Tibial nerve (tissue), 4 donors: ENCODE results near the gene TRIP13. TPM values are rescaled to one million over a fixed set of nuclear protein-coding genes. Genes with fewer than 3 reads are reported as not detected.

Experiments used
- DNase-seq, 2 donors: peaks; one replicate each; pipeline ENCODE4 v3.0.0-alpha.2; 2019; ENCODE audit warnings: low spot score in 2 of 2
- H3K27ac ChIP-seq, 4 donors: fragments of 200-600 bp; sonication (generic) in 3 of 4; one replicate each; pipeline ENCODE4 v1.5.1; 2017 to 2019; ENCODE audit warnings: mild to moderate bottlenecking in 1 of 4
- H3K27me3 ChIP-seq, 2 donors: fragments of 200-600 bp; sonication (generic) in 1 of 2; one replicate each; pipeline versions ENCODE4 v1.5.1 to v1.6.0; 2017 to 2019
- H3K36me3 ChIP-seq, 3 donors: fragments of 200-600 bp; sonication (generic); one replicate each; pipeline ENCODE4 v1.5.1; 2018 to 2019
- H3K4me1 ChIP-seq, 4 donors: fragments of 200-600 bp; sonication (generic) in 3 of 4; one replicate each; pipeline ENCODE4 v1.5.1; 2017 to 2019
- H3K4me3 ChIP-seq, 4 donors: fragments of 200-600 bp; sonication (generic) in 3 of 4; one replicate each; pipeline ENCODE4 v1.5.1; 2017 to 2019; ENCODE audit warnings: mild to moderate bottlenecking in 1 of 4, moderate library complexity in 1 of 4
- H3K9me3 ChIP-seq, 4 donors: fragments of 200-600 bp; sonication (generic) in 3 of 4; one replicate each; pipeline ENCODE4 v1.5.1; 2017 to 2019
- EP300 ChIP-seq, 2 donors: sonication (generic); formaldehyde crosslinking; IDR thresholded peaks; one replicate each; pipeline ENCODE4 v1.6.1; 2017; ENCODE audit warnings: antibody characterized with exemption in 2 of 2, mild to moderate bottlenecking in 1 of 2
- POLR2A ChIP-seq, 2 donors: fragments of 450-650 bp; IDR thresholded peaks; one replicate each; pipeline ENCODE4 v1.6.1; 2017; ENCODE audit warnings: antibody characterized with exemption in 2 of 2, mild to moderate bottlenecking in 2 of 2, moderate library complexity in 2 of 2
- WGBS, 2 donors: methylation state at CpG; one replicate each; pipeline ENCODE4 v1.1.5; 2018; 5-methylcytosine and 5-hydroxymethylcytosine counted together
- total RNA-seq, 4 donors: library from RNA; depleted of rRNA; stranded (reverse); fragments of >200 nt; gene quantifications; one replicate each; pipeline ENCODE4 v1.1.0, GENCODE V29; 2016
- TF ChIP-seq, protein P1 (sequence below), 5 experiments: fragments of 200-600 bp in 3 of 5; fragments of 450-650 bp in 2 of 5; sonication (generic) in 3 of 5; IDR thresholded peaks; one replicate each; pipeline ENCODE4 v1.5.1; 2016 to 2019; ENCODE audit warnings: antibody characterized with exemption in 5 of 5, mild to moderate bottlenecking in 3 of 5, moderate library complexity in 2 of 5

The TRIP13 gene
- total RNA-seq, 4 donors from 2014 or later = 0.30 to 1.3 (median 0.52) TPM

DNA sequence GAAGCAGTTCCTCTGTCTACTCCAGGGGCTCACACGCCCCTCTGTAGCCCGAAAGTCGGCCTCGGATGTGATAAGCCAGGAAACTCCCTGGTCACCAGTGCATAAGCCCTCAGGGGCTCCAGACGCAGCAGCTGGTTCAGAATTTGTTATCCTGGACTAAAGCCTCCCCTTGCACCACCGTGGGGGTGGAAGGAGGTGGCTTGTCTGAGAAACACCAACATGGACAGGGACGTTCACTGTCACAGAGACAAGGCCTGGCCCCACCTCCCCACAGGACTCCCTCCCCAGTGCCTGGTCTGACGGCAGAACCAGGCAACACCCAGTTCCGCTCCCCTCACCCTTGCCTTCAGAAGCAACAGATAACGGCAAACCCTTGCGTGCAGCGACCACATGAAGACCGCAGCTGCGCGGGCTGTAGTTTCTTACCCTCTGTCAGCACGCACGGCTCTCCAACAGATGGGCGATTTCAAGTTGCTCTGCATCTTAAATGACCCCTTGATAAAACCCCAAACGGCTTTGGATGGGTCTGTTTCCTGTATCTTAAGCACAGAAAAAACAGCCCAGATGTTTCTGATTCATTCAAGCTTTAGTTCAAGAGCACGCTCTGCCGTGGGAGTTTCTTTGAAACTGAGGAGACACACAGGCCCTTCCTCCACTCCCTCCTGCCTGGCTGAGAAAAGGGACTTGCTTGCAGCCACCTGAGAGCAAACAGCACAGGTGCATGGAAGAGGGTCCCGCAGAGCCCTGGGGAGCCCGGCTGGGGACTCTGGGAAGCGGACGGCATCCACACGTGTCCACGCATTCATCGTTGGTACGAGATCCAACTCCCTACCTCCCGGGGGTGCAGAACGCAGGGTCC, 71.2 kb downstream of the TRIP13 start:
- peaks cover 0 to 14% of the 10 kb centered on the region in 2 donors for H3K27me3 ChIP-seq
- no peak for DNase-seq
- TF ChIP-seq EP300 (IDR thresholded peaks at IDR 0.05) (no peak), POLR2A (IDR thresholded peaks at IDR 0.05) (no peak)
- TF ChIP-seq, protein P1, sequence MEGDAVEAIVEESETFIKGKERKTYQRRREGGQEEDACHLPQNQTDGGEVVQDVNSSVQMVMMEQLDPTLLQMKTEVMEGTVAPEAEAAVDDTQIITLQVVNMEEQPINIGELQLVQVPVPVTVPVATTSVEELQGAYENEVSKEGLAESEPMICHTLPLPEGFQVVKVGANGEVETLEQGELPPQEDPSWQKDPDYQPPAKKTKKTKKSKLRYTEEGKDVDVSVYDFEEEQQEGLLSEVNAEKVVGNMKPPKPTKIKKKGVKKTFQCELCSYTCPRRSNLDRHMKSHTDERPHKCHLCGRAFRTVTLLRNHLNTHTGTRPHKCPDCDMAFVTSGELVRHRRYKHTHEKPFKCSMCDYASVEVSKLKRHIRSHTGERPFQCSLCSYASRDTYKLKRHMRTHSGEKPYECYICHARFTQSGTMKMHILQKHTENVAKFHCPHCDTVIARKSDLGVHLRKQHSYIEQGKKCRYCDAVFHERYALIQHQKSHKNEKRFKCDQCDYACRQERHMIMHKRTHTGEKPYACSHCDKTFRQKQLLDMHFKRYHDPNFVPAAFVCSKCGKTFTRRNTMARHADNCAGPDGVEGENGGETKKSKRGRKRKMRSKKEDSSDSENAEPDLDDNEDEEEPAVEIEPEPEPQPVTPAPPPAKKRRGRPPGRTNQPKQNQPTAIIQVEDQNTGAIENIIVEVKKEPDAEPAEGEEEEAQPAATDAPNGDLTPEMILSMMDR (IDR thresholded peaks at IDR 0.05) = no peak
- peaks cover 0 to 9% (median 0%) of the 10 kb centered on the region in 4 donors for H3K4me1 ChIP-seq
- 66 to 68% methylated on average over 24 to 29 of the region's 31 CpGs for WGBS, 2 donors
- H3K4me3 ChIP-seq = no peak overlapping the region
- H3K36me3 ChIP-seq = no peaks in the 10 kb centered on the region
- no peak overlapping the region for H3K27ac ChIP-seq
- H3K9me3 ChIP-seq = no peaks in the 10 kb centered on the region

DNA sequence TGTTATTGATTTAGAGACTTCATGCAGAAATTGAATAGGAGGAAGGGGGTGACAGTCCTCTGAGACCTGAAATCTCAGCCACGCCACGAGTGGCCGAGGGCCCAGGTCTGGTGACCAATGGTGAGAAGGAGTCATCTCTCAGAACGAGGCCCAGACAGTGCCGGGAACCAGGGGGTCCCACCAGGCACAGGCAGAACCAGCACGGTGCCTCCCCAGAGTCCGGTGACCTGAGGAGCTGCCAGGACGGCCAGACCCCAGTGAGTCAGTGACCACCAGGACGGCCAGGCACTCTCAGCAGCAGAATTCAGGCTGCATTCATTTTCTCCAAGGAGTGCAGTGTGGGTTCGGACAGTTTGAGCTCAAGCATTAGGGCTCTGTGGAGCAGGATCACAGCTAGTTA, 72.1 kb downstream of the TRIP13 start:
- Histone ChIP-seq H3K36me3 (no peaks in the 10 kb centered on the region), H3K4me1 (peaks cover 0 to 7% (median 0%) of the 10 kb centered on the region in 4 donors), H3K4me3 (no peak overlapping the region), H3K27ac (no peak overlapping the region), H3K27me3 (peaks cover 0 to 14% of the 10 kb centered on the region in 2 donors), H3K9me3 (no peaks in the 10 kb centered on the region)
- DNase-seq = no peak
- TF ChIP-seq EP300 (IDR thresholded peaks at IDR 0.05) = no peak
- 78 to 94% methylated on average over 10 of the region's 10 CpGs for WGBS, 2 donors

DNA sequence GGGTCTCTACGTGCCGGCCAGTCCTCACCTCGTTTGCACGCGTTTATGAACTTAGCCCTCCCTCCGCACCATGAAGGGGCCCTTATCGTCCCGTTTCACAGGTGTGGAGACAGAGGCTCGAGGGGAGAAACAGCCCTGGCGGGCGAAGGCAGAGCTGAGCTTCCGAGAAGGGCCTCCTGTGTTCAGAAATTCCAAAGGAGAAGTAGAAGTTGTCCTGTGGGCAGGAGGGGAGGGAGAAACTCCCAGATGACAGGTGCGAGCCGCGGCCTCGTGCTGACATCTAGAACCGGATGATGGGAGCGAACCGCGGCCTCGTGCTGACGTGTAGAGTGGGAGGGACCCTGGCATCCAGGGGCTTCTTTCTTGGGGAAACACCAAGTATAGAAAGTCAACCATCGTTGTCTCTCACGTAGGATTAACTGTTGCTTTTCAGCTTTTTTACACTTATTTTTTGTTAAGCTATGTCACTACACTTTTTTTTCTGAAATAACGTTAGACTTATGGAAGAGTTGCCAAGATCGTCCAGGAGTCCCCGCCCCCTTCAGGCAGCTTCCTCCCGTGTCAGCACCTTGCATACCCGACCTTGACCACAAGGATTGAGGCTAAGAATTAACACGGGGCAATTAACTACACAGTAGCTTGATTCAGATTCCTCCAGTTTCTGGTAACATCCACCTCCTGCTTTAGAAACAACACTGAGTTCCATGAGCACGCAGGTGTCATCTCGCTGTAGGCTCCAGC, 73.1 kb downstream of the TRIP13 start:
- Histone ChIP-seq H3K27me3 (peaks cover 0 to 14% of the 10 kb centered on the region in 2 donors), H3K36me3 (no peaks in the 10 kb centered on the region), H3K4me1 (peaks cover 0 to 7% (median 0%) of the 10 kb centered on the region in 4 donors), H3K27ac (no peak overlapping the region), H3K9me3 (no peaks in the 10 kb centered on the region), H3K4me3 (no peak overlapping the region)
- 82 to 85% methylated on average over 32 of the region's 32 CpGs for WGBS, 2 donors
- DNase-seq = no peak
- TF ChIP-seq, protein P1 (IDR thresholded peaks at IDR 0.05) = no peak
- no peak for TF ChIP-seq POLR2A (IDR thresholded peaks at IDR 0.05)
- TF ChIP-seq EP300 (IDR thresholded peaks at IDR 0.05) = no peak

DNA sequence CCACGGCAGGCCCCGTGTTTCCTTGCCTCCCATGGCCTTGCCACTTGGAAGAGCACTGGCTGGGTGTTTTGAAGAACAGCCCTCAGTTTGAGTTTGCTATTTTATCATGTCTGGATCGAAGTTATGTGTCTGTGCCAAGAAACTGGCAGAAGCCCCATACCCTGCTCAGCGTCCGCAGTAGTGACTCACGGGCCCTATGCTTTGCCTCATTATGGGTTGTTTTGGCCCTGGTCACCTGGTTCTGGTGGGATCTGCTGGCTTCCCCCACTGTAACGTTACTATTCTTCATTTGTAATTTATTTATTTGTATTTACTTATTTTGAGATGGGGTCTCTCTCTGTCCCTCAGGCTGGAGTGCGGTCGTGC, 73.6 kb downstream of the TRIP13 start:
- Histone ChIP-seq H3K4me1 (peaks cover 0 to 7% (median 0%) of the 10 kb centered on the region in 4 donors), H3K36me3 (no peaks in the 10 kb centered on the region), H3K4me3 (no peak overlapping the region), H3K27ac (no peak overlapping the region), H3K9me3 (peaks cover 0 to 1% (median 0%) of the 10 kb centered on the region in 4 donors), H3K27me3 (peaks cover 0 to 11% of the 10 kb centered on the region in 2 donors)
- WGBS, 2 donors = 80 to 87% methylated on average over 9 of the region's 9 CpGs
- no peak for DNase-seq
- TF ChIP-seq, protein P1 (IDR thresholded peaks at IDR 0.05) = no peak
- TF ChIP-seq POLR2A (IDR thresholded peaks at IDR 0.05) (no peak), EP300 (IDR thresholded peaks at IDR 0.05) (no peak)

DNA sequence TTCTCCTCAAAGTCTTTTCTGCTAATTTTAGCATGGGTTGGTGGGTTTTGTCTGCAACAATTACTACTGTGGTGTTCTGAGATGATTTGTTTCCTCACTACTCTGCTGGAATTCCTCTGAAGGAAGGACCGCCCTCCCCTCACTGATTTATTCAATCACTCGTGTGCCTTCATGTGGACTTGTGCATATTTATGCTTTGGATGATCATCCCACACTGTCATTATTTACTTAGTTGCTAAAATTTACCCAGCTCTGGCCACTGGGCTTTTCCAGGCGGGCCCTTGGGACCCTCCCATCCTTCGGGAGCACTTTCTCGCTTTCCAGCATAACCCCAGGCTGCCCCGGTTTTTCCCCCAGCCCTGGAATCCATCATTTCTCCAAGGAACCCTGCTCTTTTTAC, 74.3 kb downstream of the TRIP13 start:
- DNase-seq = no peak
- WGBS, 2 donors = 79 to 81% methylated on average over 6 of the region's 6 CpGs
- peaks cover 0 to 5% (median 0%) of the 10 kb centered on the region in 4 donors for H3K9me3 ChIP-seq
- no peaks in the 10 kb centered on the region for H3K36me3 ChIP-seq
- H3K4me3 ChIP-seq = no peak overlapping the region
- TF ChIP-seq, protein P1 (IDR thresholded peaks at IDR 0.05) = no peak
- no peak for TF ChIP-seq POLR2A (IDR thresholded peaks at IDR 0.05)
- no peak for TF ChIP-seq EP300 (IDR thresholded peaks at IDR 0.05)
- peaks cover 0 to 7% (median 0%) of the 10 kb centered on the region in 4 donors for H3K4me1 ChIP-seq
- no peak overlapping the region for H3K27ac ChIP-seq
- H3K27me3 ChIP-seq = peaks cover 0 to 9% of the 10 kb centered on the region in 2 donors

Other genes with a start within 250 kb of the TRIP13 start
- 1 to 10 TPM; 1.7 to 5.5 (median 4.0) TPM for gene TPPP, start 199.5 kb upstream of the TRIP13 start, total RNA-seq
- 1 to 10 TPM in 2 of 4 donors, under 1 TPM in 1, not detected in 1; 0.39 to 2.1 (median 1.5) TPM for gene ZDHHC11B, start 108.2 kb upstream of the TRIP13 start, total RNA-seq
- 1 to 10 TPM; 1.1 to 6.9 (median 2.3) TPM for gene ZDHHC11, start 41.9 kb upstream of the TRIP13 start, total RNA-seq
- gene BRD9, start 83 bp upstream of the TRIP13 start, total RNA-seq = 10 to 100 TPM; 35.8 to 55.3 (median 49.0) TPM
- gene NKD2, start 115.9 kb downstream of the TRIP13 start, total RNA-seq = 1 to 10 TPM in 1 of 4 donors, under 1 TPM in 1, not detected in 2; 0.60 to 4.7 TPM
- gene SLC12A7, start 219.2 kb downstream of the TRIP13 start, total RNA-seq = 10 to 100 TPM; 11.4 to 39.3 (median 18.8) TPM